ENCODE results near the gene SLC22A15. TPM values are rescaled to one million over a fixed set of nuclear protein-coding genes. Genes with fewer than 3 reads are reported as not detected.
A peak's percentile ranks its signal among the peaks of the same experiment; 100 is the strongest.
"Not testable (repeated sequence)": the region's sequence is repeated elsewhere in the genome, so short reads cannot be mapped to it uniquely, and the experiment has no call there.

SLC22A15 gene
- total and polyA plus RNA-seq, 5 donors = 3.5 to 9.3 (median 4.8) TPM

DNA sequence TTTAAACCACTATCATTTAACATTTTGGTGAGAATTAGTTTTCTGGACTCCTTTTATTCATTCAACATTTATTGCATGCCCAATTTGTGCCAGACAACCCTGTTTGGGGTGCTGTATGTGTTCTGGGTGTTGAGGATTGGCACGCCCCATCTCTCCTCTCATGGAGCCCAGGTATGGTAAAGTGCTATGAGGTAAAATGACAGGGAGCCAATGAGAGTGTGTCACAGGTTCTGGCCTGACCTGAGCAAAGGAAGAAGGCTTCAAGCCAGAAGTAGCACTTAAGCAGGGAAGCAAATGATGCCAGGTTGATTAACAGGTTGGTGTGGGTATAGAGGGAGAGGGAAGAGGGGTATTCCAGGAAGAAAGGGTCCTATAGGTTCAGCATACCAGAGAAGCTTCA lies 21.1 kb upstream of the SLC22A15 start:
- Histone ChIP-seq H3K27me3 (ENCODE audit: control insufficient read depth, insufficient read depth) (no peaks in the 10 kb centered on the region), H3K9me3 (ENCODE audit: control insufficient read depth, low read length) (no peaks in the 10 kb centered on the region), H3K27ac (ENCODE audit: low read length) (no peak overlapping the region), H3K4me3 (ENCODE audit: low read length) (no peak overlapping the region), H3K4me1 (ENCODE audit: control insufficient read depth, insufficient read depth, low read length) (no peaks in the 10 kb centered on the region)
- 88% methylated on average over 1 of the region's 1 CpG for WGBS
- DNase-seq (no peak), ATAC-seq (no peak)
- intact Hi-C loops (cut with DNase I) = no loop called here

- intact Hi-C loops (cut with DNase I) = no loop called here
- ATAC-seq (no peak), DNase-seq (no peak)
- Histone ChIP-seq H3K27ac (ENCODE audit: low read length) (no peak overlapping the region), H3K9me3 (ENCODE audit: control insufficient read depth, low read length) (no peaks in the 10 kb centered on the region), H3K4me3 (ENCODE audit: low read length) (no peak overlapping the region), H3K4me1 (ENCODE audit: control insufficient read depth, insufficient read depth, low read length) (no peaks in the 10 kb centered on the region), H3K27me3 (ENCODE audit: control insufficient read depth, insufficient read depth) (no peaks in the 10 kb centered on the region)
- WGBS = 84% methylated on average over 2 of the region's 2 CpGs
Observed at GRCh38 chr1:115958866-115959265, 17.4 kb upstream of the SLC22A15 start.

GRCh38 chr1:115969509-115969908 lies 6.8 kb upstream of the SLC22A15 start:
- intact Hi-C loops (cut with DNase I) = no loop called here
- Histone ChIP-seq H3K27me3 (ENCODE audit: control insufficient read depth, insufficient read depth) (no peaks in the 10 kb centered on the region), H3K27ac (ENCODE audit: low read length) (no peak overlapping the region), H3K9me3 (ENCODE audit: control insufficient read depth, low read length) (no peaks in the 10 kb centered on the region), H3K4me3 (ENCODE audit: low read length) (no peak overlapping the region), H3K4me1 (ENCODE audit: control insufficient read depth, insufficient read depth, low read length) (no peaks in the 10 kb centered on the region)
- ATAC-seq (no peak), DNase-seq (no peak)
- WGBS = 32% methylated on average over 2 of the region's 2 CpGs

GRCh38 chr1:115971778-115972177 lies 4.5 kb upstream of the SLC22A15 start:
- 96% methylated on average over 7 of the region's 7 CpGs for WGBS
- not testable (repeated sequence) for H3K27me3 ChIP-seq (ENCODE audit: control insufficient read depth, insufficient read depth); H3K9me3 ChIP-seq (ENCODE audit: control insufficient read depth, low read length); H3K4me1 ChIP-seq (ENCODE audit: control insufficient read depth, insufficient read depth, low read length); H3K27ac ChIP-seq (ENCODE audit: low read length); H3K4me3 ChIP-seq (ENCODE audit: low read length); DNase-seq; ATAC-seq
- intact Hi-C loops (cut with DNase I) = loop anchor here in 1 of 4 donors (10.0 kb wide), 1 partner anchor 167 kb away; no protein-coding TSS in a partner anchor

DNA sequence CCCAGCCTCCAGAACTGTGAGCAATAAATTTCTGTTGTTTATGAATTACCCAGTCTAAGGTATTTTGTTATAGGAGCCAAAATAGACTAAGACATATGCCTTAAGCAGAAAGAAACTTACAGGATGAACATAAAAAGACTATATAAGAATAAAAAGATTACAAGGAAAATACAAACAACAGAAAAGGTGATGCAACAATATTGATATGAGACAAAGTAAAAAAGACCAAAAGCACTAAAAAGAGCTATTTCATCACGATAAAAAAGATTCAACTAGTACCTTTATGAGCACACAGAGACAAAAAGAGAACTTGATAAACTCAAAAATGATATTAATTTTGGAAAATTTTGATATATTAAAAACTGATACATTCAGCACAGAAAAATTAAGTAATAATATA lies 3.2 kb upstream of the SLC22A15 start:
- H3K27me3 ChIP-seq (ENCODE audit: control insufficient read depth, insufficient read depth) = no peaks in the 10 kb centered on the region
- H3K27ac ChIP-seq (ENCODE audit: low read length) = no peak overlapping the region
- 87% methylated on average over 1 of the region's 1 CpG for WGBS
- no peaks in the 10 kb centered on the region for H3K9me3 ChIP-seq (ENCODE audit: control insufficient read depth, low read length)
- H3K4me3 ChIP-seq (ENCODE audit: low read length) = no peak overlapping the region
- intact Hi-C loops (cut with DNase I) = loop anchor here in 1 of 4 donors (10.0 kb wide), 1 partner anchor 168 kb away; no protein-coding TSS in a partner anchor
- ATAC-seq = no peak
- H3K4me1 ChIP-seq (ENCODE audit: control insufficient read depth, insufficient read depth, low read length) = no peaks in the 10 kb centered on the region
- DNase-seq = no peak

GRCh38 chr1:115975569-115976061 lies 698 bp upstream of the SLC22A15 start:
- H3K4me1 ChIP-seq (ENCODE audit: control insufficient read depth, insufficient read depth, low read length) = no peaks in the 10 kb centered on the region
- peak overlapping the region; percentile 33 for H3K27ac ChIP-seq (ENCODE audit: low read length)
- WGBS = 44% methylated on average over 11 of the region's 11 CpGs
- intact Hi-C loops (cut with DNase I) = loop anchor here in 1 of 4 donors (10.0 kb wide), 1 partner anchor 171 kb away; no protein-coding TSS in a partner anchor
- DNase-seq = no peak
- no peaks in the 10 kb centered on the region for H3K27me3 ChIP-seq (ENCODE audit: control insufficient read depth, insufficient read depth)
- no peak for ATAC-seq
- H3K4me3 ChIP-seq (ENCODE audit: low read length) = peak overlapping the region; percentile 94
- H3K9me3 ChIP-seq (ENCODE audit: control insufficient read depth, low read length) = no peaks in the 10 kb centered on the region

DNA sequence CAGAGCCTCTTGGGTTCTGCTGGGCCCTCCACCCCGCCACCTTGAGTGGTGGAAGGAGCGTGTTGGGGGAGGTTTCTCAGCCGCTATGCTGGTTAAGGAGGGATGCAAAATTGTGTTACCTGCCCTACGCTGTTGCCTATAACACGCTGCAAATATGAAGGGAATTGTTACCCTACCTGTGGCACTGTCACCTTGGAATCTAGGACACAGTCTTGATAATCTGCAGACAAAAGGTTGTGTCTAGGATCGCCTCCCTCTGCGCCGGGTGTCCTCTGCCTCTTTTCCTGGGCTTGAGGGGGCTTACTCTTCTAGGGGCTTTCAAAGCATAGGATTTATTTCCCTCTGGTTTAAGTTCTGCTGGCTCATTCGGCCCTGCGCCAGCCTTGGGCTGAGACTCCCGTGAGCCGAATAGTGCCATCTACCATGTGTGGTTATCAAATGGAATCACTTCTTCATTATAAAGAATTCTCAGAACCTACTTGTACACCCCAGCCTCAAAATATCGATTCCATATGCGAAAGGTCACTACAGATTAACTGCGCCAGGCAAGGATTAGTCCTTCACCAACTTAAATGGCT lies 697 bp downstream of the SLC22A15 start:
- no peaks in the 10 kb centered on the region for H3K4me1 ChIP-seq (ENCODE audit: control insufficient read depth, insufficient read depth, low read length)
- ATAC-seq (no peak), DNase-seq (peak in 2 of 3 donors; percentile 55 to 62)
- peak overlapping the region; percentile 59 for H3K27ac ChIP-seq (ENCODE audit: low read length)
- intact Hi-C loops (cut with DNase I) = loop anchor here in 1 of 4 donors (10.0 kb wide), 1 partner anchor 172 kb away; no protein-coding TSS in a partner anchor
- no peaks in the 10 kb centered on the region for H3K27me3 ChIP-seq (ENCODE audit: control insufficient read depth, insufficient read depth)
- H3K9me3 ChIP-seq (ENCODE audit: control insufficient read depth, low read length) = no peaks in the 10 kb centered on the region
- peak overlapping the region; percentile 94 for H3K4me3 ChIP-seq (ENCODE audit: low read length)
- 63% methylated on average over 15 of the region's 15 CpGs for WGBS

GRCh38 chr1:115977499-115978258 lies 1.4 kb downstream of the SLC22A15 start:
- peak overlapping the region; percentile 94 for H3K4me3 ChIP-seq (ENCODE audit: low read length)
- H3K9me3 ChIP-seq (ENCODE audit: control insufficient read depth, low read length) = no peaks in the 10 kb centered on the region
- H3K27ac ChIP-seq (ENCODE audit: low read length) = peak overlapping the region; percentile 2
- 44% methylated on average over 9 of the region's 9 CpGs for WGBS
- no peaks in the 10 kb centered on the region for H3K4me1 ChIP-seq (ENCODE audit: control insufficient read depth, insufficient read depth, low read length)
- ATAC-seq = peak; percentile 25 to 46
- H3K27me3 ChIP-seq (ENCODE audit: control insufficient read depth, insufficient read depth) = no peaks in the 10 kb centered on the region
- DNase-seq = peak in 1 of 3 donors; percentile 46
- intact Hi-C loops (cut with DNase I) = loop anchor here in 1 of 4 donors (10.0 kb wide), 1 partner anchor 173 kb away; no protein-coding TSS in a partner anchor

GRCh38 chr1:115978292-115978941 lies 2.1 kb downstream of the SLC22A15 start:
- Histone ChIP-seq H3K4me1 (ENCODE audit: control insufficient read depth, insufficient read depth, low read length) (no peaks in the 10 kb centered on the region), H3K27ac (ENCODE audit: low read length) (no peak overlapping the region), H3K27me3 (ENCODE audit: control insufficient read depth, insufficient read depth) (no peaks in the 10 kb centered on the region), H3K9me3 (ENCODE audit: control insufficient read depth, low read length) (no peaks in the 10 kb centered on the region), H3K4me3 (ENCODE audit: low read length) (no peak overlapping the region)
- ATAC-seq (no peak), DNase-seq (no peak)
- intact Hi-C loops (cut with DNase I) = loop anchor here in 1 of 4 donors (10.0 kb wide), 1 partner anchor 174 kb away; no protein-coding TSS in a partner anchor
- 89% methylated on average over 6 of the region's 6 CpGs for WGBS

GRCh38 chr1:115980156-115980555 lies 3.8 kb downstream of the SLC22A15 start:
- no peak for DNase-seq
- Histone ChIP-seq H3K9me3 (ENCODE audit: control insufficient read depth, low read length) (no peaks in the 10 kb centered on the region), H3K27ac (ENCODE audit: low read length) (no peak overlapping the region), H3K4me3 (ENCODE audit: low read length) (no peak overlapping the region), H3K4me1 (ENCODE audit: control insufficient read depth, insufficient read depth, low read length) (no peaks in the 10 kb centered on the region), H3K27me3 (ENCODE audit: control insufficient read depth, insufficient read depth) (no peaks in the 10 kb centered on the region)
- intact Hi-C loops (cut with DNase I) = loop anchor here in 2 of 4 donors (5.0 to 10.0 kb wide), 2 partner anchors 173 to 175 kb away; no protein-coding TSS in a partner anchor
- WGBS = 71% methylated on average over 2 of the region's 2 CpGs
- ATAC-seq = no peak

Data from right cardiac atrium (tissue), 5 donors.